Measurements from ENCODE around the gene METTL8. TPM values are rescaled to one million over a fixed set of nuclear protein-coding genes. Genes with fewer than 3 reads are reported as not detected.

Gene METTL8
- total RNA-seq, 4 donors from 2014 or later = 6.9 to 33.0 (median 17.7) TPM

DNA sequence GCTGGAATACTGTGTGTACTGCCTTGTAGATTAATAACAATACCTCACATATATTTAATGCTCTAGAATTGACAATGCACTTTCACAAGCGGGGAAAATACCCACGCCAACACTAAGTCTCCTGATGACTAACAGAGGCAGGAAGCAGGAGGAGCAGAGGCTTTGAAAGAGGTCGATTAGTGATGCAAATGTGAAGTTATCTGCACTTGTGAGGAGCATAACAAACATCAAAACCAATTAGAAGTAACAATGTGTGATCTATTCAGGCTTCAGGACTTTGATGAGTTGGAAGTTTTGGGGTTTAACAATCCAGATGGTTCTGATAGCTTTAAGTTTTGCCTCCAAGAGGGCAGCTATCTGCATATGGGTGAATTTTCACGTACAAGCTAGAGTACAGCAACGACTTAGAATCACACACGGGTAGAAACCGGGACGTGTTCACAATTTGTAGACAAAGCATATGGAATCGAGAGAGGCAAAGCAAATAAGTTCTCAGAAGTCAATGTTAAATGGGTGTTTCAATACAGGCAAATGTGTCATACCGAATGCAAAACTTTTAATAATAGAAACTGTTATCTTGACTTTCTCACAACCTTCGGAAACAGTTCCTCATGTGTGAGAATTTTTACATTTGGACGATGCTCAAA lies 114.5 kb downstream of the METTL8 start:
- H3K4me3 ChIP-seq = no peak overlapping the region
- H3K36me3 ChIP-seq = no peaks in the 10 kb centered on the region
- intact Hi-C loops (cut with DNase I; ENCODE audit: low total_unique reads) = no loop called here
- H3K27me3 ChIP-seq = no peaks in the 10 kb centered on the region
- H3K4me1 ChIP-seq = no peaks in the 10 kb centered on the region
- H3K27ac ChIP-seq = no peak overlapping the region
- H3K9me3 ChIP-seq = no peaks in the 10 kb centered on the region
- DNase-seq = no peak
- TF ChIP-seq CTCF (IDR thresholded peaks at IDR 0.05) (no peak), POLR2A (IDR thresholded peaks at IDR 0.05) (no peak)

DNA sequence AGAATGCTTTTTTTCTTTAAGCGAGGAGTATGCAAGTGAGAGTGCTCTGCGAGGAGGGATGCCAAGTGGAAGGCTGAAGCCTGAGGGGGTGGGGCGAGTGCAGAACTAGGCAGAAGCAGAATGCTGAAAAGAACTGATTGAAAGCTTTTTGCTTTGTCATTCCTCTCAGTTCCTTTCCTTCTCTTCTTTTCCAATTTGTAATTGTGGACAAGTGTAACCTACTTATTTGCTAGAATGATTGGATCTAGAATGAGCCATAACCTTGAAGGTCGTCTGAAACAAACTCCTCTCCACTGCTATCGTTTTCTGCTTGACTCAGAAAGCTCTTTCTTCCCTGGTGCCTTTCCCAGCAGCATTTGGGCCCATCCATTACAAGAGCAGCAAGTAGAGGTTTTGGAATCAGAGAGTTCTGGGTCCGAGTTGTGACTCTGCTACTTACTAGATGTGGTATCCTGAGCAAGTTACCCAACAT lies 115.3 kb downstream of the METTL8 start:
- TF ChIP-seq POLR2A (IDR thresholded peaks at IDR 0.05) (no peak), CTCF (IDR thresholded peaks at IDR 0.05) (no peak)
- H3K4me1 ChIP-seq = no peaks in the 10 kb centered on the region
- no peaks in the 10 kb centered on the region for H3K9me3 ChIP-seq
- no peak for DNase-seq
- intact Hi-C loops (cut with DNase I; ENCODE audit: low total_unique reads) = no loop called here
- H3K27me3 ChIP-seq = no peaks in the 10 kb centered on the region
- H3K36me3 ChIP-seq = no peaks in the 10 kb centered on the region
- no peak overlapping the region for H3K4me3 ChIP-seq
- H3K27ac ChIP-seq = no peak overlapping the region

- no peak for DNase-seq
- Histone ChIP-seq H3K27me3 (no peaks in the 10 kb centered on the region), H3K27ac (no peak overlapping the region), H3K4me1 (no peaks in the 10 kb centered on the region), H3K9me3 (no peaks in the 10 kb centered on the region), H3K36me3 (no peaks in the 10 kb centered on the region), H3K4me3 (no peak overlapping the region)
- TF ChIP-seq POLR2A (IDR thresholded peaks at IDR 0.05) = no peak
- TF ChIP-seq CTCF (IDR thresholded peaks at IDR 0.05) = no peak
- intact Hi-C loops (cut with DNase I; ENCODE audit: low total_unique reads) = no loop called here
Measured at GRCh38 chr2:171317492-171318125, 116.2 kb downstream of the METTL8 start.

DNA sequence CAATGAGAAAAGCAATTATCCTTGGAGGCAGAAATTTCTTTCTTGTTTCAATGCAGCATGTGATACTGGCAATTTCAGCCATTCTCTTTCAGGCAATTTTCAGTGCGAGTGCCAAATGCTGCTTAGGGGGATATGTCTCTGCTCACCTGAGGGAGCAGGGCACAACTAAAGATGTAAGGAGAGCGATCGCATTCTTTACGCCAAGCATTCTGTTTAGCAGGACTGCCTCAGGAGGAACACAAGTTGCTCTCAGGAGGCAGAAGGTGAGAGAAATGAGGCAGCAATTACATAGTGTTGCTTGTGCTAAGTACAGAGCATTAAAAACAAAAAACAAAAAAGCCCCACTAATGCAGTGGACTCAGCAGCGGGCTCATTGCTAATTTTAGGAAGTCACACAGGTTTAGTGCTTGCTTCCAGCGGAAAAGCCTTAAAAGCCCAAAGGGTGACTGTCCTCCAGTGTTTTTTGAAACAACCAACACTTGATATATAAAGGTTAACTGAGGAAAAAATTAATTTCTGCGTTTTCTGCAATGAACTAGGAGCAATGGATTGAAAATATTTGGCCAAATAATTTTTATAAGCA lies 116.9 kb downstream of the METTL8 start:
- intact Hi-C loops (cut with DNase I; ENCODE audit: low total_unique reads) = no loop called here
- Histone ChIP-seq H3K36me3 (no peaks in the 10 kb centered on the region), H3K4me3 (no peak overlapping the region), H3K27ac (no peak overlapping the region), H3K4me1 (no peaks in the 10 kb centered on the region), H3K9me3 (peaks cover 0 to 4% of the 10 kb centered on the region in 2 donors), H3K27me3 (no peaks in the 10 kb centered on the region)
- TF ChIP-seq CTCF (IDR thresholded peaks at IDR 0.05) = no peak
- no peak for TF ChIP-seq POLR2A (IDR thresholded peaks at IDR 0.05)
- no peak for DNase-seq

- intact Hi-C loops (cut with DNase I; ENCODE audit: low total_unique reads) = no loop called here
- Histone ChIP-seq H3K27me3 (no peaks in the 10 kb centered on the region), H3K4me1 (no peaks in the 10 kb centered on the region), H3K27ac (no peak overlapping the region), H3K36me3 (no peaks in the 10 kb centered on the region), H3K4me3 (no peak overlapping the region), H3K9me3 (peaks cover 0 to 5% of the 10 kb centered on the region in 2 donors)
- TF ChIP-seq POLR2A (IDR thresholded peaks at IDR 0.05) = no peak
- no peak for TF ChIP-seq CTCF (IDR thresholded peaks at IDR 0.05)
- DNase-seq = no peak
Measured at GRCh38 chr2:171316220-171316619, 117.6 kb downstream of the METTL8 start.

Data from uterus (tissue), 4 donors.